ENCODE data around the gene MMP26. TPM values are rescaled to one million over a fixed set of nuclear protein-coding genes. Genes with fewer than 3 reads are reported as not detected.

MMP26 gene
- total and polyA plus RNA-seq, 7 donors, result not detected

- Histone ChIP-seq H3K27ac (no peak overlapping the region), H3K9me3 (no peaks in the 10 kb centered on the region), H3K36me3 (no peaks in the 10 kb centered on the region), H3K27me3 (no peaks in the 10 kb centered on the region), H3K4me3 (no peak overlapping the region), H3K4me1 (peaks cover 0 to 63% (median 32%) of the 10 kb centered on the region in 4 donors)
- 83 to 88% methylated on average over 3 of the region's 3 CpGs for WGBS, 2 donors
- DNase-seq, result no peak
- TF ChIP-seq POLR2A (IDR thresholded peaks at IDR 0.05), result no peak
- TF ChIP-seq, protein P1, sequence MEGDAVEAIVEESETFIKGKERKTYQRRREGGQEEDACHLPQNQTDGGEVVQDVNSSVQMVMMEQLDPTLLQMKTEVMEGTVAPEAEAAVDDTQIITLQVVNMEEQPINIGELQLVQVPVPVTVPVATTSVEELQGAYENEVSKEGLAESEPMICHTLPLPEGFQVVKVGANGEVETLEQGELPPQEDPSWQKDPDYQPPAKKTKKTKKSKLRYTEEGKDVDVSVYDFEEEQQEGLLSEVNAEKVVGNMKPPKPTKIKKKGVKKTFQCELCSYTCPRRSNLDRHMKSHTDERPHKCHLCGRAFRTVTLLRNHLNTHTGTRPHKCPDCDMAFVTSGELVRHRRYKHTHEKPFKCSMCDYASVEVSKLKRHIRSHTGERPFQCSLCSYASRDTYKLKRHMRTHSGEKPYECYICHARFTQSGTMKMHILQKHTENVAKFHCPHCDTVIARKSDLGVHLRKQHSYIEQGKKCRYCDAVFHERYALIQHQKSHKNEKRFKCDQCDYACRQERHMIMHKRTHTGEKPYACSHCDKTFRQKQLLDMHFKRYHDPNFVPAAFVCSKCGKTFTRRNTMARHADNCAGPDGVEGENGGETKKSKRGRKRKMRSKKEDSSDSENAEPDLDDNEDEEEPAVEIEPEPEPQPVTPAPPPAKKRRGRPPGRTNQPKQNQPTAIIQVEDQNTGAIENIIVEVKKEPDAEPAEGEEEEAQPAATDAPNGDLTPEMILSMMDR (IDR thresholded peaks at IDR 0.05), result no peak
- TF ChIP-seq EP300 (IDR thresholded peaks at IDR 0.05), result no peak
- TF ChIP-seq POLR2AphosphoS5 (IDR thresholded peaks at IDR 0.05), result no peak
- intact Hi-C loops (cut with DNase I), result loop anchor here (5.0 to 10.0 kb wide), 2 partner anchors 58 to 125 kb away; partner anchors contain the start of genes OR51E1 and OR51F2
Observed at GRCh38 chr11:4699697-4700435, 4.7 kb upstream of the MMP26 start.

- Histone ChIP-seq H3K27ac (no peak overlapping the region), H3K27me3 (no peaks in the 10 kb centered on the region), H3K4me1 (peaks cover 0 to 57% (median 26%) of the 10 kb centered on the region in 4 donors), H3K36me3 (no peaks in the 10 kb centered on the region), H3K4me3 (no peak overlapping the region), H3K9me3 (no peaks in the 10 kb centered on the region)
- TF ChIP-seq POLR2A (IDR thresholded peaks at IDR 0.05), result no peak
- TF ChIP-seq, protein P1 (IDR thresholded peaks at IDR 0.05), result no peak
- TF ChIP-seq EP300 (IDR thresholded peaks at IDR 0.05), result no peak
- TF ChIP-seq POLR2AphosphoS5 (IDR thresholded peaks at IDR 0.05), result no peak
- no peak for DNase-seq
- intact Hi-C loops (cut with DNase I), result loop anchor here (10.0 kb wide), 1 partner anchor 124 kb away; the partner anchor contains the start of gene OR51F2
- WGBS, 2 donors, result 83 to 91% methylated on average over 1 of the region's 1 CpG
Observed at GRCh38 chr11:4700436-4700820, 4.2 kb upstream of the MMP26 start.

- H3K36me3 ChIP-seq, result no peaks in the 10 kb centered on the region
- WGBS, 2 donors, result 76 to 83% methylated on average over 8 of the region's 8 CpGs
- TF ChIP-seq POLR2A (IDR thresholded peaks at IDR 0.05) (no peak), EP300 (IDR thresholded peaks at IDR 0.05) (no peak), POLR2AphosphoS5 (IDR thresholded peaks at IDR 0.05) (no peak)
- TF ChIP-seq, protein P1 (IDR thresholded peaks at IDR 0.05), result no peak
- DNase-seq, result no peak
- intact Hi-C loops (cut with DNase I), result loop anchor here (10.0 kb wide), 1 partner anchor 120 kb away; the partner anchor contains the start of gene OR51F2
- H3K27me3 ChIP-seq, result no peaks in the 10 kb centered on the region
- peaks cover 0 to 32% (median 12%) of the 10 kb centered on the region in 4 donors for H3K4me1 ChIP-seq
- H3K4me3 ChIP-seq, result no peak overlapping the region
- H3K9me3 ChIP-seq, result no peaks in the 10 kb centered on the region
- H3K27ac ChIP-seq, result peak overlapping the region in 1 of 4 donors; percentile 44
Observed at GRCh38 chr11:4704790-4705334, 278 bp downstream of the MMP26 start.

DNA sequence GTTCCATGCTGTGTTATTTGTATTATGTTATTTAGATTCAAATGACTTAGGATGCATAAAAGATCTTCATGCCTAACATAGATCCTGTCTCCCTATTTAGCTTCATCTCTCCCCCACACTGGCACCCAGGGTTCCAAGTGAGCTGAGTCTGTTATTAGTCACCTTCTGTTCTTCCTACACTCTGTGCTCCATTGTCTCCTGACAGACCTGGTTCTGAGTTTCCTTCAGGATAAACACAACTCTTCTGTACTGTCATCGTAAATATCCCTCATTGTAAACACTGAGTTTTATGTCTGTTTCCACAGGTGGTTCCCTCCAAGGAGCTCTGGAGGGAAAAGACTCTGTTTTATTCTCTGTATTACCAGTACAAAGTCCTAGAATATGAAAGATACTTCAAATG lies 8.7 kb downstream of the MMP26 start:
- whole genome bisulfite sequencing, 2 donors, result 10 to 50% methylated on average over 1 of the region's 1 CpG
- no peak for DNase-seq
- intact Hi-C loops (cut with DNase I), result no loop called here

More for the DNA sequence above, 8.7 kb downstream of the MMP26 start:
- Histone ChIP-seq H3K36me3 (no peaks in the 10 kb centered on the region), H3K27me3 (no peaks in the 10 kb centered on the region), H3K27ac (peak overlapping the region in 2 of 4 donors; percentile 3 to 30), H3K4me3 (no peak overlapping the region), H3K4me1 (peaks cover 2 to 18% (median 13%) of the 10 kb centered on the region in 4 donors), H3K9me3 (no peaks in the 10 kb centered on the region)
- TF ChIP-seq, protein P1 (IDR thresholded peaks at IDR 0.05), result no peak
- TF ChIP-seq POLR2AphosphoS5 (IDR thresholded peaks at IDR 0.05) (peak; percentile 70 to 78 (median 76)), EP300 (IDR thresholded peaks at IDR 0.05) (peak in 2 of 4 donors; percentile 19 to 27)

Data from sigmoid colon (tissue), 7 donors.